ENCODE results near the gene TNPO3.
A peak's percentile ranks its signal among the peaks of the same experiment; 100 is the strongest.

The TNPO3 gene

GRCh38 chr7:128954830-128955802 lies 99.8 kb downstream of the TNPO3 start:
- Histone ChIP-seq H3K36me3 (ENCODE audit: control insufficient read depth, insufficient read depth, low read length, severe bottlenecking) (peaks cover 63% of the 10 kb centered on the region), H3K4me3 (ENCODE audit: low read length) (no peak overlapping the region), H3K9me3 (ENCODE audit: control insufficient read depth, low read length) (no peaks in the 10 kb centered on the region), H3K4me1 (ENCODE audit: control insufficient read depth, insufficient read depth, low read length) (peaks cover 8% of the 10 kb centered on the region), H3K9ac (ENCODE audit: low read length) (no peak overlapping the region), H3K27me3 (replicated peaks; ENCODE audit: control insufficient read depth, insufficient read depth, low read length) (no peaks in the 10 kb centered on the region)
- peak; percentile 56 for DNase-seq (ENCODE audit: low read depth)

- H3K4me3 ChIP-seq (ENCODE audit: low read length), result no peak overlapping the region
- H3K36me3 ChIP-seq (ENCODE audit: control insufficient read depth, insufficient read depth, low read length, severe bottlenecking), result peaks cover 55% of the 10 kb centered on the region
- H3K4me1 ChIP-seq (ENCODE audit: control insufficient read depth, insufficient read depth, low read length), result peaks cover 12% of the 10 kb centered on the region
- no peak for DNase-seq (ENCODE audit: low read depth)
- no peaks in the 10 kb centered on the region for H3K9me3 ChIP-seq (ENCODE audit: control insufficient read depth, low read length)
- H3K27me3 ChIP-seq (replicated peaks; ENCODE audit: control insufficient read depth, insufficient read depth, low read length), result no peaks in the 10 kb centered on the region
- no peak overlapping the region for H3K9ac ChIP-seq (ENCODE audit: low read length)
Observed at GRCh38 chr7:128954150-128954549, 100.8 kb downstream of the TNPO3 start.

GRCh38 chr7:128951296-128951695 lies 103.6 kb downstream of the TNPO3 start:
- no peak for DNase-seq (ENCODE audit: low read depth)
- H3K36me3 ChIP-seq (ENCODE audit: control insufficient read depth, insufficient read depth, low read length, severe bottlenecking), result peaks cover 30% of the 10 kb centered on the region
- peaks cover 4% of the 10 kb centered on the region for H3K27me3 ChIP-seq (replicated peaks; ENCODE audit: control insufficient read depth, insufficient read depth, low read length)
- H3K4me3 ChIP-seq (ENCODE audit: low read length), result no peak overlapping the region
- H3K9ac ChIP-seq (ENCODE audit: low read length), result no peak overlapping the region
- no peaks in the 10 kb centered on the region for H3K9me3 ChIP-seq (ENCODE audit: control insufficient read depth, low read length)
- peaks cover 25% of the 10 kb centered on the region for H3K4me1 ChIP-seq (ENCODE audit: control insufficient read depth, insufficient read depth, low read length)

GRCh38 chr7:128948976-128949760 lies 105.7 kb downstream of the TNPO3 start:
- H3K27me3 ChIP-seq (replicated peaks; ENCODE audit: control insufficient read depth, insufficient read depth, low read length), result peaks cover 10% of the 10 kb centered on the region
- H3K36me3 ChIP-seq (ENCODE audit: control insufficient read depth, insufficient read depth, low read length, severe bottlenecking), result peaks cover 18% of the 10 kb centered on the region
- no peak overlapping the region for H3K4me3 ChIP-seq (ENCODE audit: low read length)
- H3K9me3 ChIP-seq (ENCODE audit: control insufficient read depth, low read length), result no peaks in the 10 kb centered on the region
- H3K9ac ChIP-seq (ENCODE audit: low read length), result no peak overlapping the region
- no peak for DNase-seq (ENCODE audit: low read depth)
- peaks cover 20% of the 10 kb centered on the region for H3K4me1 ChIP-seq (ENCODE audit: control insufficient read depth, insufficient read depth, low read length)

- no peak for DNase-seq (ENCODE audit: low read depth)
- no peak overlapping the region for H3K9ac ChIP-seq (ENCODE audit: low read length)
- peaks cover 13% of the 10 kb centered on the region for H3K36me3 ChIP-seq (ENCODE audit: control insufficient read depth, insufficient read depth, low read length, severe bottlenecking)
- H3K4me3 ChIP-seq (ENCODE audit: low read length), result no peak overlapping the region
- H3K4me1 ChIP-seq (ENCODE audit: control insufficient read depth, insufficient read depth, low read length), result peaks cover 20% of the 10 kb centered on the region
- H3K9me3 ChIP-seq (ENCODE audit: control insufficient read depth, low read length), result no peaks in the 10 kb centered on the region
- peaks cover 10% of the 10 kb centered on the region for H3K27me3 ChIP-seq (replicated peaks; ENCODE audit: control insufficient read depth, insufficient read depth, low read length)
Observed at GRCh38 chr7:128948312-128948973, 106.5 kb downstream of the TNPO3 start.

GRCh38 chr7:128947854-128948253 lies 107.1 kb downstream of the TNPO3 start:
- no peak for DNase-seq (ENCODE audit: low read depth)
- peaks cover 10% of the 10 kb centered on the region for H3K27me3 ChIP-seq (replicated peaks; ENCODE audit: control insufficient read depth, insufficient read depth, low read length)
- no peak overlapping the region for H3K4me3 ChIP-seq (ENCODE audit: low read length)
- peaks cover 7% of the 10 kb centered on the region for H3K36me3 ChIP-seq (ENCODE audit: control insufficient read depth, insufficient read depth, low read length, severe bottlenecking)
- peaks cover 20% of the 10 kb centered on the region for H3K4me1 ChIP-seq (ENCODE audit: control insufficient read depth, insufficient read depth, low read length)
- no peaks in the 10 kb centered on the region for H3K9me3 ChIP-seq (ENCODE audit: control insufficient read depth, low read length)
- no peak overlapping the region for H3K9ac ChIP-seq (ENCODE audit: low read length)

- Histone ChIP-seq H3K27me3 (replicated peaks; ENCODE audit: control insufficient read depth, insufficient read depth, low read length) (peaks cover 10% of the 10 kb centered on the region), H3K4me1 (ENCODE audit: control insufficient read depth, insufficient read depth, low read length) (peaks cover 20% of the 10 kb centered on the region), H3K4me3 (ENCODE audit: low read length) (no peak overlapping the region), H3K9ac (ENCODE audit: low read length) (no peak overlapping the region), H3K36me3 (ENCODE audit: control insufficient read depth, insufficient read depth, low read length, severe bottlenecking) (peaks cover under 1% of the 10 kb centered on the region), H3K9me3 (ENCODE audit: control insufficient read depth, low read length) (no peaks in the 10 kb centered on the region)
- no peak for DNase-seq (ENCODE audit: low read depth)
Observed at GRCh38 chr7:128946936-128947830, 107.7 kb downstream of the TNPO3 start.

- Histone ChIP-seq H3K9me3 (ENCODE audit: control insufficient read depth, low read length) (no peaks in the 10 kb centered on the region), H3K27me3 (replicated peaks; ENCODE audit: control insufficient read depth, insufficient read depth, low read length) (peaks cover 17% of the 10 kb centered on the region), H3K4me3 (ENCODE audit: low read length) (no peak overlapping the region), H3K36me3 (ENCODE audit: control insufficient read depth, insufficient read depth, low read length, severe bottlenecking) (no peaks in the 10 kb centered on the region), H3K4me1 (ENCODE audit: control insufficient read depth, insufficient read depth, low read length) (peaks cover 20% of the 10 kb centered on the region), H3K9ac (ENCODE audit: low read length) (no peak overlapping the region)
- no peak for DNase-seq (ENCODE audit: low read depth)
Observed at GRCh38 chr7:128945668-128946366, 109.1 kb downstream of the TNPO3 start.

- no peak overlapping the region for H3K9ac ChIP-seq (ENCODE audit: low read length)
- no peak for DNase-seq (ENCODE audit: low read depth)
- H3K4me3 ChIP-seq (ENCODE audit: low read length), result no peak overlapping the region
- peaks cover 28% of the 10 kb centered on the region for H3K27me3 ChIP-seq (replicated peaks; ENCODE audit: control insufficient read depth, insufficient read depth, low read length)
- no peaks in the 10 kb centered on the region for H3K9me3 ChIP-seq (ENCODE audit: control insufficient read depth, low read length)
- peaks cover 20% of the 10 kb centered on the region for H3K4me1 ChIP-seq (ENCODE audit: control insufficient read depth, insufficient read depth, low read length)
- no peaks in the 10 kb centered on the region for H3K36me3 ChIP-seq (ENCODE audit: control insufficient read depth, insufficient read depth, low read length, severe bottlenecking)
Observed at GRCh38 chr7:128944487-128945236, 110.2 kb downstream of the TNPO3 start.
